Amygdala (tissue), 56 donors: Measurements from ENCODE around the gene SMDT1.

Experiments
- DNase-seq, 56 donors: peaks; one replicate each; lab custom pipeline; 2025; lab: John Stamatoyannopoulos, UW

Gene SMDT1, protein sequence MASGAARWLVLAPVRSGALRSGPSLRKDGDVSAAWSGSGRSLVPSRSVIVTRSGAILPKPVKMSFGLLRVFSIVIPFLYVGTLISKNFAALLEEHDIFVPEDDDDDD

DNA sequence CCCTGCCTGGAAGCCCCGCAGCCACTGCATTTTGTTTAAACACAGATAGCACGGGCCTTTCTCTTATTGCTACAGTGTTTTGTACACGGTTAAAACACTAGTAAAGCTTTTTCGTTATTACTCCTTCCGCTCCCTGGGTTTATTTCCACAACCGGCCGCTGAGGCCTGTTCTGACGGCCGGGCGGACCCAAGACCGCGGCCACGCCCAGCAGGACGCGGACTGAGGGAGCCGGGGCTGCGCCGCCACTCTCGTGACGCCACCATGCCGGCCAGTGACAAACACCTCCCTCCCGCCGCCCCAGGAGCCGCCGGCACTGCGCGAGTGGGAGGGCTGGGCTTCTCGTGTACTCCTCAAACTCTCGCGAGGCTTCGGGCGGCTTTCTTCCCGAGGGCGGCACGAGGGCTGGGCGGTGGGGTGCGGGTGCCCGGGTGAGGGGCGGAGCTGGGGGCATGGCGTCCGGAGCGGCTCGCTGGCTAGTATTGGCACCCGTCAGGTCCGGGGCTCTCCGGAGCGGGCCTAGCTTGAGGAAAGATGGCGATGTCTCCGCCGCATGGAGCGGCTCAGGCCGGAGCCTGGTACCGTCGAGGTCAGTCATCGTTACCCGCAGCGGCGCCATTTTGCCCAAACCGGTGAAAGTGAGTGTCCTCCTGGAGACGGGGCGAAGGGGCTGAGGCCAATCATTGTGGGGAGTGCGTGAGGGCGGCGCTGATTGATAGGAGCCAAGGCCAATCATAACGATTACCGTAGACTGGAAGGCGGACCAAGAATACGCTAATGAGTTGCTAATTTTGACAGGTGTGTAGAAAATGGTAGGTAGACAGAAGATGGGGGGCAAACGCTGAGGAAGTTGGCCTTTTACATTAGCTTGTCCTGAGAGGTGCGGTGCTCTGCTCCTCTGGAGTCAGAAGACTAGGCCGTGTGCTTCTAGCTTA lies at the start of gene SMDT1:
Gene SMDT1, plus strand, starts transcription at position 382 of the 933 bp plus-strand sequence. Its CDS starts 69 bp downstream, at position 451.
- DNase-seq, result peak; percentile 91 to 100 (median 98)

DNA sequence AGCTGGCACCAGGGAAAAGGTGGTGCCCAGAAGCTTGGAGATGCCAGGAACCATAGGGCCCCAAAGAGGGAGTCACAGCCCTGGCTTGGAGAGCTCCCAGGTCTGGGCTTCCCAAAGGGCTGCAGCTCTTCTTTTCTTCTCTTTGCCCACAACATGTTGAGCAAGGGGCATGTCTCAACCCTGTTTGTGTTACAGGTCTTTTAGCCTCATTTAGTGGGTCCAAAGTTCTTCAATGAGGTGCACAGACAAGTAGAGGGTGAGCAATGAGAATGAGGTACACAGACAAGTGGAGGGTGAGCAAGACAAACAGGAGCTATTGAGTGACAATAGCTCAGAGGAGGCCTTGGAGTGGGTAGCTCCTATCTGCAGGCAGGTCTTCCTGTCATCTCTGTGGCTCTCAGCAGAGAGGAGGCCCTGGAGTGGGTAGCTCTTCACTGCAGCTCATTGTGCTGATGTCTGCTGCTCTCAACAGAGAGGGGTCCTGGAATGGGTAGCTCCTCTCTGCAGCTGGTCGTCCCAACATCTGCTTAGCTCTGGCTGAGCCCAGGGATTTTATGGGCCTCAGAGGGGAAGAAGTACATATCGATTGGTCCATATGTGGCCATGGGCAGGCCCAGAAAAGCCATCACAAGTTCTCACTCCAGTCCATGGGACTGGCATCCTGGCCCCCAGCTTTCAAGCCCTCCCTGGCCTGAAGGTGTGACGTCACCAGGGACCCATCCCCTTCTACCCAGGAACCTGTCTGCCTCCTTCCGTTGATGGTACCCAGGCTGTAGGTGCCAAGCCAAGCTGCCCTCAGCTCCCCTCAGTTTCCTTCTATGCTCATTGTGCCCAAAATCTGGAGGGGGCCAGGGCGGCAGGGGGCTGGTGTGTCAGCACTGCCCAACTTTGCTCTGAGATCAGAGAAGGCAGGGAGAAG lies 46.0 kb upstream of the SMDT1 start:
- no peak for DNase-seq

DNA sequence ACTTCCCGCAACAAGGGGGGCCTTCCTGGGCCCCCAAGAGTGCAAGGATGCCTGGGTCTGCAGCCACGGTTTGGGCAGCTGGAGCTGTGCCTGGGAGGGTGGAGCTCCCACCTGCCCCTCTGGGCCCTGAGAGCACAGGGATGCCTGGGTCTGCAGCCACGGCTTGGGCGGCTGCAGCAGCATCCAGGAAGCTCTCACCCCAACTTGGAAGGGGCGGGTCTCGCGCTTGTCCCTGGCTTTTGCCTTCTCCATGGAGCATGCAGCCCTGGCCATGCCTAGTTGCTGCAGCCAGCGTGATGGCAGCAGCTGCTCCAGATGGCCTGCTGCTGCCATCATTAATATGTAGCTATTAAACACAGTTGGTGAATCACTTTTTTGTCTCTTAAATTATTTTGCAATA lies 44.2 kb upstream of the SMDT1 start:
- DNase-seq, result no peak

DNA sequence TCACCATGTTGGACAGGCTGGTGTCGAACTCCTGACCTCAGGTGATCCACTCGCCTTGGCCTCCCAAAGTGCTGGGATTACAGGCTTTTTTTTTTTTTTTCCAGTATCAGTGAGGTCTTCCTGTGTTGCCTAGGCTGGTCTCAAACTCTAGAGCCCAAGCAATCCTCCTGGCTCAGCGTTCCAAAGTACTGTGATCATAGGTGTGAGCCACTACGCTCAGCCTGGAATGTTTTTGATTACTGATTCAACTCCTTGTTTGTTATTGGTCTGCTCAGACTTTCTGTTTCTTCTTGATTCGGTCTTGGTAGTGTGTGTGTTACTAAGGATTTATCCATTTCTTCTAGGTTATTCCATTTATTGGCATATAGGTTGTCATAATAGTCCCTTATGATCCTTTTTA lies 40.2 kb upstream of the SMDT1 start:
- DNase-seq, result no peak

DNA sequence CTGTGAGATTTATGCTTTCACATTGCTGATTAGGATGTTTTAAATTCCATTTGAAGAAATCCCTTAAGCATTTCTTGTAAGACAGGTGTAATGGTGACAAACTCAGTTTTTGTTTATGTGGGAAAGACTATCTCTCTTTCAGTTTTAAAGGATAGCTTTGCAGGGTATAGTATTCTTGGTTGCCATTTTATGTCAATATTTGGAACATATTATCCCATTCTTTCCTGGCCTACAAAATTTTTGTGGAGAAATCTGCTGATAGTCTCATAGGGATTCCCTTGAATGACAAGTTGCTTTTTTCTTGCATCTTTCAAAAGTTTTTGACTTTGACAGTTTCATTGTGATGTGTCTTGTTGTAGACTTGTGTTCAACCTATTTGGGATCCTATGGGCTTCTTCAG lies 37.7 kb upstream of the SMDT1 start:
- DNase-seq, result no peak

DNA sequence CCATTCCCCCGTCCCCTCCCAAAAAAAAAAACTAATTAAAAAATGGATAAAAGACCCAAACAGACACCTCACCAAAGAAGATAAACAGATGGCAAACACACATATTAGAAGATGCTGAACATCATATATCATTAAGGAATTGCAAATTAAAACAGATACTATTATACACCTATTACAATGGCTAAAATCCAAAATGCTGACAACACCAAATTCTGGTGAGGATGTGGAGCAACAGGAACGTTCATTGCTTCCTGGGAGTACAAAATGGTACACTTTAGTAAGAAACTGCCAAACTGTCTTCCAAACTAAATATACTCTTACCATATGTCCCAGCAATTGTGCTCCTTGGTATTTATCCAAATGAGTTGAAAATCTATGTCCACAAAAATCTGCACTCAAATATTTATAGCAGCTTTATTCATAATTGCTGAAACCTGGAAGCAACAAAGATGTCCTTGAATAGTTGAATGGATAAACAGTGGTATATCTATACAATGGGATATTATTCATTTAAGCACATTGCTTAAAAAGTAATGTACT lies 28.8 kb upstream of the SMDT1 start:
- no peak for DNase-seq

DNA sequence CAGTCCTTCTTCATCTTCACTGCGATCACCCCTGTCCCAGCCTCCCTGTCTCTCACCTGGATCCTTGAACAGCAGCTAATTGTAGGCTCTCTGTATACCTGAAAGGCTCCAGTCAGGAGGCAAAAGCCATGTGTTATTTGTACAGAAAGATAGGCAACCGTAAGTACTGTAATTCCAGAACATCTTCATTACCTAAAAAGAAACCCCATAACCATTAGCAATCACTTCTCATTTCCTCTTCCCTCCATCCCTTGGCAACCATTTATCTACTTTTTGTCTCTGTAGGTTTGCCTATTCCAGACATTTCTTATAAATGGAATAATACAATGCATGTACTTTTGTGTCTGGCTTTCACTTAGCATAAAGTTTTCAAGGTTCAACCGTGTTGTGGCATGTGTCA lies 26.7 kb upstream of the SMDT1 start:
- DNase-seq, result no peak

DNA sequence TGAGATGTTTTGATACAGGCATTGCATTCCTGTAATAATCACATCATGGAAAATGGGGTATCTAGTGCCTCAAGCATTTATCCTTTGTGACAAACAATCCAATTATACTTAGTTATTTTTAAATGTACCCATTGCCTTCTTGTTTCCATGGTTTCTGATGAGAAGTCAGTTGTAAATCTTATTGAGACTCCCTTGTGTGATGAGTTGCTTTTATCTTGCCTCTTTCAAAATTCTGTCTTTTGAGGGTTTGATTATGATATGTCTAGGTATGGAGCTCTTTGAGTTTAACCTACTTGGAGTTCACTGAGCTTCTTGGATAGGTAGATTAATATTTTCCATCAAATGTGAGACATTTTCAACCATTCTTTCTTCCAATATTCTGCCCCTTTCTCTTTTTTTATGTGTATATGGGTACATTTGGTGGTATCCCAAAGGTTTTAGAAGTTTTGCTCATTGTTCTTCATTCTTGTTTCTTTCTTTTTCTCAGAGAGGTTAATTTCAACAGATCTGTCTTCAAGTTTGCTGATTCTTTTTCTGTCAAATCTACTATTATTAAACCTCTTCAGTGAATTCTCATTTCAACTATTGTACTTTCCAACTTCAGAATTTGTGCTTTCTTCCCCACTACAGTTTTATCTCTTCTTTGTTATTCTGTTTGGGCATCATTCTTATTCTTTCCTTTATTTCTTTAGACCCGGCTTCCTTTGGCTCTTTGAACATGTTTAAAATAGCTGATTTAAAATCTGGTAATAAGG lies 22.6 kb upstream of the SMDT1 start:
- no peak for DNase-seq

DNA sequence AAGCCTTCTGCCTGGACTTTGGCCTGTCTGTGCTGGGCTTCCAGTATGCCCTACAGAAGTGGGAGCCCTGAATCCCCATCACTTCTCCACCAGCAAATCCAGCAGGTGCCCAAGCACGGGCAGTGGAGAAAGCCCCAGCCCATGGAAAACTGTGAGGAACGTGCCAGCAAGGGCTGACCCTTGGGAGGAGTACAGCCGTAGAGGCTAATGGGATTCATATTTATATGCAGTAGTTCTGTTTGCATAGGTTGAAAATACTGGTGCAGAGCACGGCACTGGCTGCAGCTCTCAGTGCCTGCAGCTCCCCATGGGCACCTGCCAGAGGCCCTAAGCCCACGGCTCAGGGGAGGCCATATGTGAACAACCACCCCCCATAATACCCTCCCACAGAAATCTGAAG lies 19.0 kb upstream of the SMDT1 start:
- no peak for DNase-seq

DNA sequence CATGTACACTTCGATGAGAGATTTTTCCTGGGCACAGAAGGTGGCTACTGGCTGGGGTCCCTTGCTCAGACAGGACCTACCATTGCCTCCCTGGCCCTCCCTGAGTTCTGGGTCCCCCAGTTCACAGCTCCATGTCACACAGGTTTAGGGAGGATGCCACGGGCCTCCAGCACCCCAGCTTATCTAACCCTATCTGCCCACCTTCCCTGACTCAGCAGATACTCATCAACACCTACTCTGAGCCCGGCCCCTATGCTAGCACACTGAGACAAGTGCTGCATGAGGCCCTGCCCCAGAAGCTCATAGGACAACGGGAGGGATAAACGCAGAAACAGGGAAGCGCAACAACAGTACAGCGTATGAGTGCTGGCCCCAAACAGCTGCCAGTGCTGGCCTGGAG lies 18.5 kb upstream of the SMDT1 start:
- no peak for DNase-seq

DNA sequence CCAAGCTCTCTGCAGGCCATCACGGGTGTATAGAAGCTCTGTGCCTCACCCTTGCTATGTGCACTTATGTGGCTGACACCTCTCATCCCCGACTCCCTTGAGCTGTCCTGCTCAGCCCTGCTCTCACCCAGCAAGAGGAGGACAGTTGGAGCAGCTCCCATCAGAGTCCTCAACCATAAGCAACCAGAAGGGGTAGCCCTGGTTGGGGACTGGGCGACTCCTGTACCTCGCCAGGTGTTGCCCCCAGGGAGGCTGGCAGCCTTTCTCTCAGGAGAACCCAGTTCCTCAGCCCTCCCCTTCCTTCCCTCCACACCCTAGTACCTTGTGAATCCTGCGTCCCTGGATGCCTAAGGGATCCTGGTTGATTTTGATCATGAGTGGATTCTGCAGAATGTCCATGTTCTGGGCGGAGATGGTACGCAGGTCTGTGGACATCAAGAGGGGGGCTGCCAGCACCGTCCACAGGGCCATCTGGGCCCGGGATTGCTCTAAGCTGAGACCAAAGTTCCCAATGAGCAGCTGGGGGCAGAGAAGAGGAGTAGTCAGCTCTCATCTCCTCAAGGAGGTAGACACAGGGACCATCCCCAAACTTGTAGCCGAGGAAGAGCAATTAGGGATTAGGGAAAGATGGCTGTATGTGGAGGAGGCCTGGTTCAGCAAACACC lies 16.9 kb upstream of the SMDT1 start:
- DNase-seq, result no peak

DNA sequence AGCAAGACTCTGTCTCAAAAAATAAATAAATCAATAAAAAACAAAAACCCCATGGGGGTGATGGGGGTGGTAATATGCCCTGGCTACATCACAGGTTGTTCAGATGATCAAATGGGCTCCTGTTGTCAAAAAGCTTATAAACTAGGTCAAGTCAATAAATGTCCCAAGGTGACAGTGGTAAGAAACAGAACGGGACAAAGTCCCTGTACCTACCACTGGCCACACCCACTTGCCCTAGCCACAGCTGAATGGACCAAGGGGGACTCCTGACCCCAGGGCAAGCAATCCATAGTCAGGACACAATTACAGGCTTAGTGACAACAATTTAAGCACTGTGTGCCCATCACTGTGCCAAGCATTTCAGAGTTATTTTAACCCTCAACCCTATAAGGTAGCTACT lies 14.9 kb upstream of the SMDT1 start:
- no peak for DNase-seq

DNA sequence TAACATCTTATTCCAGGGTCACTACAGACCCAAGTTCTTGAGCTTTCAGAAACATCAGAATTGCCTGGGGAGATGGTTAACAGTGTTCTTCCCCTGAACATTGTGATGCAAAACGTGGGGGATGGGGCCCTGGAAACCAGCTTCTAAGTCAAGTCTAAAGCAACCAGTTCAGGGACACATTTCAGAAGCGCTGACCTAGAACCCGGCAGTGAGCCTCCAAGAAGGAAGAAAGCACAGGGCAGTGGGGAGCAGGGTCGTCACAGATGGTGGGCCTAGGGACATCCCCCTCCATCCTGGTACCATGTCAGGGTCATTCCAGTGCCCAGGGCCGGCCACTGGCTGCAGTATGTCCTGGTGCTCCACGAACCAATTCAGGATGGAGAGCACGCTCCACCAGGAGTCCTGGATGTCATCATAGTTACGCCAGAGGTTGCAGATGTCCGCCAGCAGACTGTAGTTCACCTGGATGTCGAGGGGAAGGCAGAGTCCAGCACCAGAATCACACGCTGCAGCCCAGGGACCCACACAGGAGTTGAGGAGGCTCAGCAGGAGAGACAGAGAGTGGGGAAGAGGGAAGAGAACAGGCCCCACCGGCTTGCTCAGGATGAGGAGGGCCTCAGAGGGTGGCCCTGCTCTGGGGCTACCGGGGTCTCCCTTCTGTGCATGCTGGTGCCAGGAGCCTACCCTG lies 13.9 kb upstream of the SMDT1 start:
- DNase-seq, result no peak

DNA sequence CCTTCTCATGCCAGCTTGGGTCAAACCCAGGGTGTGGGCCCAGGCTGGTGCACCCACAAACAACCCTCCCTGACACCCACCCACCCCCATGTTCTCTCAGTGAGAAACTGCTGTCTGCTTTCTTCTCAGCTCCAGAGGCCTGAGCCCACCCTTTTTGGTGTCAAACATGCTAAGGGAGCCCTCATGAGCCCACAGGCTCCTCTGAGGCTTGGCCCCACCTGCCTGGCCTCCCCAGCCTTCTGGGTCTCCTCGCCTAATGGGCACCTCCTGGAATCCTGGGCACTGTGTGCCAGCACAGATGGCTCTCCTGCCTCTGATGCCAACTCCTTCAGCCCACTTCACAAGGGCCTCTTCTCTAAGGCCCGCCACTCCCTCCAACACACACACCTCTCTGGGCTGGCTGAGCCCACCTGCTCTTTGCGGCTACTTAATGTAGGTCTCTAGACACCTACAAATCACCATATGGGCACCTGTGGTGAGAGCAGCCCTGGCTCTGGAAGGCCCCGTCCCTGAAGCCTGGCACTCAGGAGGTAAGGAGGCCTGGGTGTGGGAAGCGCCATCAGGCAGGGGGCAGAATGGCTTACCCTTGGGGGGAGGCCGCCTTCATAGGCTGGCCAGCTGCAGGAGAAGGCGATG lies 13.3 kb upstream of the SMDT1 start:
- DNase-seq, result no peak

DNA sequence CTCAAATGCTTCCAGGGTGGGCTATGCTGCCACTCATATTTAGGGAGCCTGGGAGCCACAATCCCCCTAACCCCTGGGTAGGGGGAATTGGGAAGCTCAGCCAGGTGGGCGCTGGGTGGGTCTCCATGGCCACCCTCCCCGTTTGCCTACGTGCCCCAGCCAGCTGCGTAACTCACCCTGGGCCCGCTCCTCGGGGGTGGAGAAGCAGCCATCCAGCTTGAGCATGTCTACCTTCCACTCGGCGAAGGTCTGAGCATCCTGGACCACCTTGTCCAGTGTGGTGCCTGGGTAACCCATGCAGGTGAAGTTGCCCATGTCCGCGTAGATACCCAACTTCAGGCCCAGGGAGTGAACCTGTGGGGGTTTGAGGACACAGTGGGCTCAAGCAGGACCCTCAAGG lies 12.6 kb upstream of the SMDT1 start:
- no peak for DNase-seq

DNA sequence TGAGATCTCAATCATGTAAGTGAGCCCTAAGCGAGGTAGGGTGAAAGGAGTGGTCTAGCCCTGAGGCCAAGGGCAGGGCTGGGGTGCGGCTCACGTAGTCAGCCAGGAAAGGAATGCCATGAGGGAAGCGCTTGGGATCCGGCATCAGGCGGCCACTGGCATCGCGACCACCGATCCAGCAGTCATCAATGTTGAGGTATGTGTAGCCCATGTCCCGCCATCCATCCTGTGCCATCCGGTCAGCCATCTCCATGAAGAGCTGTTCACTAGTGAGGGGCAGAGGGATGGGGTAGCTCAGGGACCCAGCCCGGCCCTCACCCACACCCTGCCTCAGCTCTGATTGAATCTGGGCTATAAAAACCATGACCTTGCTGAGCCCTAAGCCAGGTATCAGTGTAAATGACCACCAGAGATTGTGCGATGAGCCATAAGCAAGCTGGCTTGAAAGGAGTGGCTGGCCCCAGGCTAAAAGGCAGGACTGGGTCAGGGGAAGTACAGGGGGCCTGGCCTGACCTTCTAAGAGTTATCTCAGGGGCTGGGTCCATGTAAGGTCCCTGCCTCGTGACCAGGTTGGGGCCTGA lies 11.7 kb upstream of the SMDT1 start:
- no peak for DNase-seq

DNA sequence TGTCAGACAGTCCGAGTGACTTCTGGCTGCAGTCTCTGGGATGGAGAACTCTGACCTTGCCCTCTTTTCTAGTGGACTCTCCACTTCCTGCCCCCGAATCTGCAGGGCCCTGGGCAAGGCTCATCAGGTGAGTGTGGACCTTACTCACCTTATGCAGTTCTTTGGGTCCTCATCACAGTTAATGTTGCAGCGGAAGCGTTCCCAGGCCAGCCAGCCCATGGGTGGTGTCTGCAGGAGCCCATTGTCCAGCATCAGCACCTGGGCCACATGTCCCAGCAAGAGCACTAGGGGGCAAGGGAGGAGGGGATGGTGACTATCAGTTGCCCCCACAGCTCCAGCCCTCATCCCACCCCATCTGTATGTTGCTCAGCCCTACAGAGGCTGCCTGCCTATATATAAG lies 11.2 kb upstream of the SMDT1 start:
- DNase-seq, result no peak
